NCI-H1092 treated with DMSO at 0.1 percent for 48 hours (cell line): ENCODE results near the gene KRT5.

ENCODE experiments used
- DNase-seq: peaks from one replicate; lab custom pipeline; 2025; lab: John Stamatoyannopoulos, UW

The KRT5 gene

DNA sequence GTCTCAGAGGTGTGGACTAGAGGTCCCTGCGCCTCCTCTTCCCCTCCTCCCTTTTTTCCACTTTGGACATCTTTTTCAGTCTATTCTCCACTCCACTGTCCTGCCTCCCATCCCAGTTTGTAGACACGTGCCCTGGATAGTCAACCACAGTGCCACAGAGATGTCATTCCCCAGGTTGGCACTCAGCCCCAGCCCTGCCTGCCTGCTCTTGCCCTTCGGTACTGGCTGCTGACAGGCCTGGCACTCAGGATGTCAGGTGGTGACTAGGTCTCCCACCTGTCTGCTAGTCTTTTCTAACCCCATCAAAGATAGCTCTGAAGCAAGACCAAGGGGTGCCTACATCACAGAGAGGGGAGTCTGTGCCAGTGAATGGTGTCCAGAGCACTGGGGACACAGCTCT, 16.9 kb upstream of the KRT5 start:
- DNase-seq = no peak

DNA sequence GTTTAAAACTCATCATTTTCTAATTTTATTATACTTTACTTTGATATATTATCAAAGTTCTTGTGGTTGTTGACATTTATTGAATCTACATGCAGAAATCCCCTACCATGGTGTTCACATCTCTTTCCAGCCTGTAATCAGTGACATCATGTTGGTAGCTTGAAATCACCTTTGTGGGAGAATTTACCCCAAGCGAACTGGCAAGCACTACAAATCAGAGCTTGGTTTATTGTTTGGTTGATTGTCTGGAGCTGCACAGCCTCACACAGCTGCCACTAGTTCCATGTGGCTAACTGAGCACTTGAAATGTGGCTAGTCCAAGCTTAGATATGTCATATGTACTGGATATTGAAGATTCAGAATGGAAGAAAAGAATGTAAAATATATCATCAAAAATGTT, 15.4 kb upstream of the KRT5 start:
- DNase-seq = no peak

DNA sequence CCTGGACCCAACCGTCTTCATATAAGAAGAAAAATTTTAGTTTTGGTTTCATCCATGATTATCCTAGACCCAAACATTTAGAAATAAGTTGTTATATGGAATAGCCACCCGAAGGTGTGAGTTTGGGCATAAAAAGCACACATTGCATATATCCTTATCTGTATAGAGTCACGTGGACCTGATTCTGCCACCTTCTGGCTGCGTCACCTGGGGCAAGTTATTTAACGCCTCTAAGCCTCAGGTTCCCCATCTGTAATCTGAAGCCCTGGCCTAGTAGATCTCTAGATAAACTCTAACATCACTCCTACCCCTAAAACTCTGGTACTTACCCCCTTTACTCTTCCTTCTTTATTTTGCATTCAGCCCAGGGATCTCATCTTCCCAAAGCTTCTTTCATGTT, 14.3 kb upstream of the KRT5 start:
- DNase-seq = no peak

DNA sequence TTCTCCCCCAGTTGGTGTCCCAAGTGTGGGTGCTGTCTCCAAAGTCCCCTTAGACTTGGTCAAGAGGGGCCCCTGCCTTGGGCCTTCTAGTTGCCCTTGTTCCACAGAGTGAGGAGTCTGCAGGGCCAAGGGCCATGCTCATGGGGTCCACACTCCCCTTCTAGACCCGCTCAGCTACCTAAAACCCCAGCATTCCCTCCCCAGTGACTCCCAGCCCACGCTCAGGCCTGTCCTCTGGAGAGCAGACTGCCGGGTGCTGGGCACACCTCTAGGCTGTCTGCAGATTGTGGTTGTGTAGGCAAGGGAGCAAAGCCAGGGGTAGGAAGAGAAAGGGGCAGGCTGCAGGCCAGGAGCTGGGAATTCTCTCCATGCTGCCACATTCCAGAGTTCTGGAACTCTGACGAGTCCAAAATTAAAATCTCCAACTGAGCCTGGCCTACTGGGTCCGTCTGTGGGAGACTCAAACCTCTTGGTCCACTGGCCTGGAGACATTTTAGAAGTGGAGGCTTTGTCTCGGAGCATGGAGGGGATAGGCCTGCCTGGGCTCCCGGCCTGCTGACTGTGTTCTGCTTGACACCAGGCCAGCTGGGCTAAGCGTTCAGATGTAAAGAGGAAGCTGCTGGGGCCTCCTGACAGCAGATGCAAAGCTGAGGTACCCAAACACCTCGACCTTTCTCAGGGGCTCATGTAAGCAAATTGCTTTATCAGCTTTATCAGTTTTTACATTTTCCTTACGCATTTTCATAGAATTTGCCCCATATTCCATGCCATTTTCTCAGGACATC, 13.7 kb upstream of the KRT5 start:
- no peak for DNase-seq

DNA sequence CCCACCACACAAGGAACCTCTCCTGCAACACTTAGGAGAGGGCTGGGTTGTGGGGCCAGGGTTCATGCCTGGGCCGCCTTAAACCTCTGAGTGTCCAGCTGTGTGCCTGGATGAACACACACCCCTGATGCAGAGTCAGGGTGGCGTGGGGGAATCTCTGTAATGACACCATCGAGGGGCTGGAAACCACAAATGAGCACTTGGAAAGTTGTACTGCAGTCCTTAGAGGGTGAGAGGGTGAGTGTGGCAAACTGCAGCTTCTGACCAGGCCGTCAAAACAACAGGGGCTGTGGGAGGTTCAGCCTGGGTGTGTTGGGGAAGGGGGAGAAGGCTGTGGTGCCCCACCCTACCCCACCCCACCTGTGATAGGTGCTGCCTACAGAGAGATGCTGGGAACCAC, 12.4 kb upstream of the KRT5 start:
- no peak for DNase-seq

DNA sequence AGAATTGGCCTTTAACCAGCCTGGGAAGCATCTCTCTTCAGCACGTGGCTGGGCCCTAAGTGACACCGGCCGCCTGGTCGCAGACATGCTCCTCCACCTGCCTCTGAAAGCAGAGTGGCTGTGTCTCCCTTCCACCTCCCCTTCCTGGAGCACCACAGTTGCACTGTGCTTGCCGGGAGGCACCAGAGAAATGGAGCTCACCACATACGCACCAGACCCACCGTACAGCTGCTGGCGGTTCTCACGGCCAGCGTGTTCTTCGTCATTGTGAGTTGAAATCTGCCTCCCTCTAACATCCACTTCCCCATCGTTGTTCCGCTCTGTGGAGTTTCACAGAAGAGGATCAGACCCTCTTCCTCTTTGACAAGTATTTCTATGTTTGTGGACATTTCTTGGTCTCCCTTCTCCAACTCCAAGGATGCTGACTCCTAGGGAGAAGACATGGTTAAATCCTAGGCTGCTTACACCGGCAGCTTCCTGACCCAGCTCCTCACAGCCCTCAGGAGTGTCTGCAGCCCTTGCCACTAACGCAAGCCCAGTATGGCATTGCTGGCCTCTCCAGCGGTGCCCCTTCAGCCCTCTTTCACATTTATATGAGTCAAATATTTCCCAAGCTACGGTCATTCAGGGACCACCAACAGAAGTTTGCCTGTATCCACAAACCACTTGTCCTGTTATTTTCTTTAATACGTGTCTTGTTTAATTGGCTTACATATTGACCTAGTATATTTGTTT, 11.5 kb upstream of the KRT5 start:
- no peak for DNase-seq

DNA sequence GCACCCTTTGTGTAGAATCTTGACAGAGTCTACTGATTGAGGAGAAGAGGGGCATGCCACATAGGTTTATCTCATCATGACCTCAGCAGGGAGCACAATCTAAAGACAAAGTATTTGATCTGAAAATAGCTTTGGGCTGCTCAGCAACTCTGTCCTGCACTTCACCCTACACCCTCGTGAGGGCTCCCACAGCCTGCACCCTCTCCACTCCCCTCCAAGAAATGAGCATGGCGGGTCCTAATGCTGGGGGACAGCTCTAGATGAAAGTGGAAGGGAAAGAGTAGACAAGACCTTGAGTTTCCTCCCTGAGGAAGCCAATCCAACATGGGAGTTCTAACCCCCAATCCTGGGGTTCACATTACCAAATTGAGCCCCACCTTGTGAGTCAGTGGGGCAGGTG, 10.7 kb upstream of the KRT5 start:
- DNase-seq = no peak

DNA sequence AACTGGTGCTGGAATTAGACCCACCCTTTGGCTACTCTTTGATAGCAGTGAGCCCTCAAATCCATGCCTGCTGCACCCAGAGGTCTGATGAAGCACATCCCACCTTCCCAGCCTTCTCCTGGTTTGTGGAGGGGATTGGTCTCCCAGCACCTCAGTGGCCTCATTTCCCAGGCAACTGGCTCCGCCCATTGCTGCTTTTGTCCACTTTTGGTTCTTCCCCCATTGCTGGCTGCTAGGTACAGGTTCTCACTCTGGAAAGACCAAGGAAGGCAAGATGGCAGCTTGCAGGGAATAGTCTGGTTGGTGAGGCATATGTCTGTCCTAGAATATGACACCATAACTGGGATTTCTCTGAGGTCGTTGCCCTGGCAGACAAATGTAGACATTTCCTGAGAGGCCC, 10.2 kb upstream of the KRT5 start:
- DNase-seq = no peak

DNA sequence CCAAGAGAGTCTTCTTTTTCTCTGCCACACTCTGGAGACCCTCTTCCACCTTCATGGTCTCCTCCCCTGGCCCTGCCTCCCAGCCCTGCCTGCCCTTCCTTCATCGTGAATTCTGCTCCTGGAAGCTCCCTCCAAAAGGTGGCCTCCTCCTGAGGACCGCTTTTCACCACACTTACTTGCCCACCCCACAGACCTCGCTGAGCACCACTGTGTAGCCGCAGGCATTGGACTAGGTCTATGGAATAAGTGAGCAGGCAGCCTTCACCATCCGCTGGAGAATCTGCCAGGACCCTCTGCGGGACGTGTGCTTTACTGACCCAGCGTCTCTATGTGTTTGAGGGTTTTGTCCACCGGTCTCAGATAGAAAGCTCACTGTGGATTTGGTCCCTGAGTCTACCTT, 9.7 kb upstream of the KRT5 start:
- no peak for DNase-seq

DNA sequence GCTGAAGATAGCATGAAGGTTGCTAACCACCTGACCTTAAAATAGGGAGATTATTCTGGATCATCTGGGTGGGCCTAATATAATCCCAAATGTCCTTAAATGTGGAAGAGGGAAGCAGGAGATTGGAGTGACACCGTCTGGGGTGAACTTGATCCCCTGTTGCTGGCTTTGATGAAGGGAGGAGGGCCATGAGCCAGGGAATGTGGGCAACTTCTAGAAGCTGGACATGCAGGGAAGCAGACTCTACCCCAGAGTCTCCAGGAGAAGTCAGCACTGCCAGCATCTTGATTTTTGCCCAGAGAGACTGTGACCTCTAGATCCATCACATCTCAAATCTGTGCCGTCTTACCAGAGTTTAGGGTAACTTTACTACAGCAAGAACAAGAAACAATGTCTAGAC, 9.2 kb upstream of the KRT5 start:
- no peak for DNase-seq

DNA sequence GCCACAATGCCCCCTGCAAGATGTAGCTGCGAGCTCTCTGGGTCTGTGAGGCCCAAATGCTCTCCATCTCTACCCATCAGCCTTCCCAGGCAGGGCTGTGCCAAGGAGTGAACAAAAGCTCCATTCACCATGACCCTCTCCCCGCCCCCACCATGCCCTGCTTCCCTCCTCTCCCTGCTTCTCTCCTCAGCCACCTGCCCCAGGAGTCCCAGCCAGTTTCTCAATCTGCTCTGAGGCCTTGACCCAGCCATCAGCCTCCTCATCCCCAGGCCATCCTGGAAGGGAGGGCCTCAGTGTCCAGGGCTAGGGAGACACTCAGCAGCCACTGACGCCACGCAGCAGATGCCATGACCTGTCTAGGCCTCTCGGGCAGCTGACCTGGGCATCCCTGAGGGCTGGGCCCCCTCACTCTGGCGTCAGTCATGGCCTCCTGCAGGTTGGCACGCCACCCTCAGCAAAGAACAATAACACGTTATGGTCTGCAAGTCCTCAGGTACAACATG, 8.5 kb upstream of the KRT5 start:
- DNase-seq = no peak

DNA sequence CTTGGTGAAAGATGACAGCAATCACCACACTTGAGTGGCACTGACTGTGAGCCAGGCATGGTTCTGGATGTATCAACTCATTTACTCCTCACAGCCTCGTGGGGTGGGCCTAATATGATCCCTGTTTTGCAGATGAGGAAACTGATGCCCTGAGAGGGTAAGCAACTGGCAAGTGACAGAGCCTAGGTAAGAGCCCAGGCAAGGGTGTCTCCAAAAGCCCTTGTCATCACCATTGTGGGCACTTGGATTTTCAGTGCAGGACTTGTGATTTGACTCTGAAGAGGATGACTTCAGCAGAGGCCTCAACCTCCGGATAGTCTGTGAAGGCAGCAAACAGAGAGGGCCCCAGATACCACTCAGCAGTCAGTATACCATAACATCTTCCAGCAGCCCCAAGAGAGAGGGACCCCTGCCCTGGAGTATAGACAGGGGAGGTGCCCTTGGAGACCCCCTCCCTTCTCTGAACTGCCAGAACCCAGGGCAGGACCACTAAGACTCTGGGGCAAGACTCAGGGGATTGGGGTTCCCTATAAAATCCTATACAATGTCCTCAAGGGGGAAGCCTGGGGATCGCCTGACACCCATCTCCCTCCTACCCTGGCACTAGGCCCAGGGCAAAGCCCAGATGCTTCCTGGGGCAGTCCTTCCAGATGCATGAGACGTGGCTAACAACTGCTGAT, 7.1 kb upstream of the KRT5 start:
- no peak for DNase-seq

DNA sequence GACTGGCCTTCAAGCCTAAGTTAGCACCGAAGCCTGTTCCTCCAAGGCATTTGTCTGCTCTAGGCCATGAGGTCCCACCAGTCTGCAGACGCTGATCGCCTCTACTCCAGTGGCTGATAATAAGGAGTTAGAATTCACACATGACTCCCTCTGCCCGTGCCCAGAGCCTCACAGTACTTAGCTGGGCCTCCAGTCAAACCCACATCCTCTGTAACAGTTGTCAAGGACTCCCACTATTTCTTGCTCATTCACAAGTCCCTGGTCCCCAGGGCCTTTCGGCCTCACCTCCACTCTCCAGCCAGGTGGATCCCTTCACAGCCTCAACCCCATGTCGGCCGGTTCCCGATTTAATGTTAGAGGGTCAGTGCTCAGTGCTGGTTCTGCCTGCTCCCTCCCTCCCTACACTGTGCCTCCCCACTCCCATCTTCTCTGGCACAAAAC, 6.3 kb upstream of the KRT5 start:
- no peak for DNase-seq

DNA sequence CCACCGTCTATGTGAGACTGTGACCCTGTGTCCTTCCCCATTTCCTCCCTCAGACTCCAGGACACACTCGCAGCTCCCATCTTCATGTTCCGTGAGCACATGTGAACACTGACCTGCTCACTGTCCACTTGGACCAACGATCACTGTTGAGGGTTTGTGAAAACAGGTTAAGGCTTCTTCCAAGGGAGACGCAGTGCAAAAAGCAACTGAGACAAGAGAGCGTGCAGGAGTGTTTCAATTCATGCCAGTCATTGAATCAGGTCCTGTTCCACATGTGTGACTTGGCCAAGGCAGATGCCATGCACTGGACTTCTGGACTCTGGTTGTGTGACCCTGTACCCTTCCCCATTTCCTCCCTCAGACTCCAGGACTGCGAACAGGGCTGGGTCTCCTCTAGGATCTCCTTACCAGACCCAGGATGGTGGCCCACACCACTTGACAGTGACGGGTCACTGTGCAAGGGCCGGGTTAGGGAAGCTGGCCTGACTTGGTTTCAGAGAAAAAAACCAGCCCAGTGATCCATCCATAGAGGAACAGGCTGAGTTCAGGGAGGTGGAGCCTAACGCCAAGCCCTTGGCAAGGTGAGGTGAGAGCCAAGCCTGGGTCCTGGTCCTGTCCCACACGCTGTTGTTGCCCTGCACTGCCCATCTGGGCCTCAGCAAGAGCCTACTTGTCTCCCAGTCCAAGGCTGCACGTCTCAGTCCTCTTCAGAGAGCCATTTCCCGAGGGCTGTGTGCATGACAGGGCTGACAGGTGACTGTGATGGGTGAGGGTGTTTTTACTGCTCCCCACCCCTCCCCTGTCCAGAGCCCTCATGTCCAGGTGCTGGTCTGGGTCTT, 5.7 kb upstream of the KRT5 start:
- no peak for DNase-seq

DNA sequence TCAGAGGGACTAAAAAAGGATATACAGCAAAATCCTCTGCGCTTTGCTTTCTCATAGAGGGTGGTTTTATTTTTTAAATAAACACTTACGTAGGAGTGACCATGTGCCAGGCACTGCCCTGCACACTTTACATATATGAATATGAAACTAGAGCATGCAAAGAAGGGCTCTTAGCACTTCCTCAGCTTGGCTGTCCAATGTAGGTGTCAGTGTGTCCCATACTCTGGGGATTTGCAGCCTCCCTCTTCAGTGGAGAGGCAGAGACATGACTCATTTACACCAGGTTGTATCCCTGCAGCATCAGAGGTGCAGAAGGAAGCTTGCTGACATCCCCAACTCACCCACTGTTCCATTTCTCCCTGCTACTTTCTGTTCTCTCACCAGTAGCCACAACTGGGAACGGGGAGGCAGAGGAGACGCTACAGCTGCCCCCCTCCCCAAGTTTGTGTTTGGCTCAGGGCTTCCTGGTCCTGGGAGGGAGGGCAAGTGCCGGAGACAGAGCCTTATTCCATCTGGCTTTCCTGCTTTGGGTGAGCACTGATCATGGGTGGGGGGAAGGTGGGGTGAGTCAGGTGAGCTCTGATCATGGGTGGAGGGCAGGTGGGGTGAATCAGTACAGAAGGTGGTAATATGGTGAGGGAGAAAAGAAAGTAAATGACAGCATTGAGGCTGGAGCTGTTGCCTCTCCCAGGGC, 4.9 kb upstream of the KRT5 start:
- no peak for DNase-seq

DNA sequence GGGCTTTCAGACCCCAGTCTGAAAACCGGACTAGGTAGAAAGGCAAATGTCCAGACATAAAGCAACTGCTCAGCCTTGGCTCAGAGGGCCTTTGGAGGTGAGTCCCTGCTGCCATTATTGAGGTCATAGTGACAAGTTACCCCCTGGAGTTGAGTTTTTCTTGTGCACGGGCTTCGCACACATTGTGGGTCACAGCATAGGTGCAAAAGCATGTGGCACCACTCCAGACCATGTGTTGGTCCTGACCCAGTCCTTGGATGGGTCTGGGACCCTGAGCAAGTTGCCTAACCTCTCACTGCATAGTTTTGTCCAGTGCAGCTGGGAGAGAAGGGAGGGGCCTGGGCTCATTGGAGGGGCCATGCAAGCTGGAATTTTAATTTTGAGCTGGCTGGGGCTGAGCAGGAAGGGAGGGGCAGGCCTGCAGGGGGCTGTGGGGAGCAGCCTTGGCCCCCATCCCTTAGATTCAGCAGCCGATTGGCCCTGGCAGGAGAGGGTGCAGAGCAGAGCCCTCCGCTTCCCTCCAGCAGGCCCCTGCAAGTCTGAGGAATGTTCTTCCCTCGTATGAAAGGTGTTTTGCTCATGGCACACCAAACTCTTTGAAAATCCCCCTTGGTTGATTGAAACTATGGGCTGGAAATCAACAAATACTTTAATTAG, 4.2 kb upstream of the KRT5 start:
- DNase-seq = no peak

DNA sequence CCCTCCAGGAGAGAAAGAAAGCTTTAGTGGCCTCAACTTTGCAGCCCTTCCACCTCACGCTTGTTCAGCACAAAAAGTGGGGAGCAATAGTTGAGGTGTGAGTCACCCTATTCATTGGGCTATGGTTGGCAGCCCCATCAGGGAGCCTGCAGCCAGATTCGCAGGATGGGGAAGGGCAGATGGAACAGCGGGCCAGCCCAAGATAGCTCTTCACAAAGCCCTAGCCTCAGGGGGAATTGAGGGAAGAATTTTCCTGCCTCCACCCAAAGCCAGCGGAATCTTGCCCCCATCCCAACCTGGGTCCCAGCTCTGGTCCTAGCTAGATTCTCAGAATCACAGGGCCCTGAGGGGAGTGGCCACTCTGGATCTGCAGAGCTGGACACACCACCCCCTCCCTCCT, 3.6 kb upstream of the KRT5 start:
- no peak for DNase-seq

DNA sequence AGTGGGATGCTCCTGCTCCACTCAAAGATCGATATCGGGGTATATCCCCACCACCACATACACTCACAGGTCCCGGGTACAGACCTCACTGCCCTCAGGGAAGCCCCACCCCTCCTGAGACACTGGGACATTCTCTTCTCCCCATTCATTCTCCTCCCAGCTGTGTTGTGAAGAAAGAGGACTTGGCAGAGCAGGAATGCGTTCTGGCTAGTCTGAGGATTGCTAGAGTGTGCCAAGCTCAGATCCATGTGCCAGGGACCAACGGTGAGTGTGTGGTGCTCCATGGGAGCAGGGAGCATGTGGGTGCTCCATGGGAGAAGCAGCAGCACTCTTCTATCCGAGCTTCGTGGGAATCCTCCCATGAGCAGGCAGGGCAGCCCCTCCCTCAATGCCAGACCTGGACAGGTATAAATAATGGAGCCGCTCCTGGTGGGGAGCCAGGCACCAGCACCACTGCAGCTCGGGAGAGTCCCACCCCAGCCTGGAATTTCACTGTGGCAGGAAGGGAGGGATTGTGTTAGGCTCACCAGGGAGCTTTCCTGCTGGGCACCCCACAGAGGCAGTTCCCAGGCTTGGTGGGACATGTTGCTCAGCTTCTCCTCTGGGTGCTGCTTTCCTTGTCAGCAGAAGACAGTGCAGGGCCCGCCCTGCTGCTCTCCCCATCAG, 2.3 kb upstream of the KRT5 start:
- DNase-seq = no peak

DNA sequence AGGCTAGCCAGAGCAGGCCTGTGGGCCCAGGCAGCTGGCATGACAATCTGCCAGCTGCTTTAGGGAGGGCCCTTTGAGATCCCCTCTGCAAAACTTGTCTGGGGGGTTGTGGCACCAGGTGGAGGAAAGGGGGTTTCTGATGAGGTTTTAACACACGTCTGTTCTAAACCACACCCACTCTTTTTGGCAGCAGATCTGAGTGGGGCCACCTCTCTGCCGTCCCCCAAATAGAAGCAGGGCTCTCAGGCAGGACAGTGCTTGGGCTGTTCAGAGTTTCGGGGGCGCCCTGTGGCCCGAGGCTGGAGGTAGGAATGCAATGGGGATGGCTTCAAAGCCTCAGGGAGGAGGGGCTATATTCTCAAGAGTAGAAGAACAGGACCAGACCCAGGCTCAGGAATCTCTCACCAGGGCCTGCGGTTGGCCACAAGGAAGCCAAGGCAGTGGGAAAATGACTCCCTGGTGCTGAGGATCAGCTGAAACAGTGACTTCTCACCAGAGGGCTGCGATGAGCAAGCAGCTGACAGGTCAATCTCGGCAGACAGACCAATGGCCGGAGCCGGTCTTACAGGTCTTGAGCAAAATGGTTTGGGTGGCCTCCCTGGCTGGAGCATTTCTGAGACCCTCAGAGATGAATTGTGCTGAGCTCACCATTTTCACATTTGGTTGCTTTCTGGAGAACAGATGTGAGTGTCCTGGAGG, 1.5 kb upstream of the KRT5 start:
- no peak for DNase-seq

DNA sequence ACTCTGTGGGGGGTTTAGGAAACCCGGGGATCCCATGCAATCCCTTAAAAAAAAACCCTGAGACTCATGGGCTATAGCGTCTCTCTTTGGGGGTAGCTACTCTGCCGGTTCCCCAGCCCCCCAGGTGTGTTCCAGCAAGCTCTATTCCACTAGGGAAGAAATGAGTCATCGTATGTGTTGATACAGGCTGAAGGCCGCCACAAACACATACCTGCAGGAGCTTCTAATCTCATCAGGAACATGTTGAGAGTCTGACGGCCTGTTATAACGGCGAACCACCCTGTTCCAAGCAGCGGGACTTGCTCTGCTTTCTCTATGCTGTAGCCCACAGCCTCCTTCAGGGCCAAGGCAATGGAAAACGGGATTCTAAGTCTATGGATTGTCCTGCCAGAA, 977 bp upstream of the KRT5 start:
- DNase-seq = no peak
